GM18498 (cell line): ENCODE data around the gene STRADB.
"Not testable (repeated sequence)": the region's sequence is repeated elsewhere in the genome, so short reads cannot be mapped to it uniquely, and the experiment has no call there.

Experiments used
- ATAC-seq: cut with Tn5 transposase; IDR thresholded peaks from one replicate; pipeline ENCODE4 v1.9.1; 2021; ENCODE audit warnings: mild to moderate bottlenecking, moderate library complexity; ENCODE audit not compliant: unreplicated experiment

The STRADB gene

DNA sequence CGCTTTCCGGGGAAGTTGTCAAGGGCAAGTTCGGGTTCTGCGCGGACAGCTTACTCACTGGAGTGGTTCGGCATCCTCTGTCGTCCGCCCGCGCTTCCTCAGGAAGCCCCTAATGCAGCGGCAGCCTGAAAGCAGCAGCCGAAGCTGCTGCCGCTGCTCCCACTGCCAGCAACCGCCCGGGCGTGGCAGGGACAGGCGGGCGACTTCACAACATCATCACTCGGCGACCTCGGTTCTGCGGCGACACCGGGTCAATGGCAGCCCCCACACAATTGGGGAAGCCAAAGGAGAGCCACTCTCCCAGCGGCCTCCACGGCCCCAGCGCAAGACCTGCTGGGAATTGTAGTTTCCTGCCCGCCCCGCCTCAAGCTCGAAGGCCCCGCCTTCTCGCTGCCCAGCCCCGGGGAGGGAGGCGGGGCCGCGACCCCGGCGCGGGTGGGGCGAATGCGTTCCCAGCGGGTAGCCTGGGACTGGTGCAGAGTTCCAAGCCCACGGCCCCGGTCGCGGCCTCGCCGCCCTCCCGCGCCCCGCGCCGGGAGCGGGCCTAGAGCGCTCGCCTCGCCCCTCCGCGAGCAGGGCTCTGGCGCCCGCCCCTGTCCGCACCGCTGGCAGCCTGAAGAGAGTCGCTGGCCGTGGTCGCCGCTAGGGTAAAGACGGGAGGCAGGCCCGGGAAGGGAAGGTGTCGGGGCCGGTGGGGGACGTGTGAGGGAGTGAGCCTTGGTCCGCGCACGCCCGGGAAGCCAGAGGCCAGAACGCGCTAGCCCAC, at the start of gene STRADB, which contains the start of gene TRAK2:
Gene STRADB, plus strand, starts transcription at position 449 of the 766 bp plus-strand sequence. CDS start 3,101 bp downstream, outside the sequence.
Gene TRAK2, minus strand, starts transcription at position 167 of the 766 bp plus-strand sequence. CDS start 30,951 bp downstream, outside the sequence.
- ATAC-seq, result peak; percentile 96

GRCh38 chr2:201401815-201402214, 49.7 kb upstream of the STRADB start:
- ATAC-seq, result no peak

DNA sequence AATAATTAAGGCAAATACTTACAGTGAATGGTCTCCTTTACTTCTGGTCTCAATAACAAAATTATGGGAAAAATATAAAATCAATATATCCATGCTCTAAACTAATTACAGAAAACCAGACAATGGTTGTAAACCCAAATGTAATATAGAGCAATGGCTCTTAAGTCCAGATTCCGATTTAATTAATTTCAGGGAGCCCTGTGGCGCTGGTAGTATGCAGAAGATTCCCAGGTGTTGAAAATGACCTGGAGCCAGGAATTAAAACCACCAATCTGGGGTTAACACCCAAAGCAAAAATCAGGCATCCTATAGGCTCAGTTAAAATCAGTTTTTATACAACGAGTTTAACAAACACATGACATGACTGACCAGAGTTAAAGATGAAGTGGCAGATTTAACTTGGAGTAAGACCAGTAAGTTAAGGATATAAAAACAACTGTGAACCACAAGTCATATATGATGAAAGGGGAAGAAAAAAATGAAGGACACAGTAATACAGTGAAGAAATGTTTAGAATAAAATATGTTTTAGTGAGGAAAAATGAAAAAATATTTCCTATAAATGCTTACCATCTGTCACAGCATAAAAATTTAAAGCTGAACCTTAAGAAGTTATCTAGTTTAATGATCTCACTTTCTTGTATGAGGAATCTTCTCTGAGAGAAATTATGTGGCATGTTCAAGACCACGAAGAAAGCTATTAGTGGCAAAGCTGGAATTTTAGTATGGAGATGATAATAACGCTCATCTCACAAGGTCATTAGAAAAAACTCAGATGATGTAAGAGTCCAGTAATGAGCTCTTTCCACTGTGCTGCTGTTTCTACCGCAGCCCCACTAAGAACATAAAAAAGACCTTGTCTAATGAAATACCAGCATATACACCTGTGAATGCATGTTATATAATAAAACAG, 48.6 kb upstream of the STRADB start:
- ATAC-seq, result no peak

DNA sequence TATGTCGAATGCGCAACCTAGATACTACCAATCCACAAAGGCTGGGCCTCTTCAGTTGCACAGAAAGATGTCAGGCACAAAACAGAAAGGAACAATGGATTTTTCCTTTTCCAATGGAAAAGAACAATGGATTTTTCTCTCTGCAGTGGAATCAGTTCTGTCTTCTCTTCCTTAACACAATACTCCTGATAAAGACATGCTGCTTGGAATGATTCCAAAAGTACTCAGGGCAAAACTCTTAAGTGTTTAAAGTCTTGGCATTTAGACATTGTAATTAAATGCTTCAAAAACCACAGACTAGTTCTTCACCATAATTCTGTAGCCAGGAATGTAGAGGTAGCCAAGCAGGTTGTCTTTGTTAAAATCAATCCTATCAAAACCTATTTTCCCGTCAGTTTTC, 47.7 kb upstream of the STRADB start:
- no peak for ATAC-seq

DNA sequence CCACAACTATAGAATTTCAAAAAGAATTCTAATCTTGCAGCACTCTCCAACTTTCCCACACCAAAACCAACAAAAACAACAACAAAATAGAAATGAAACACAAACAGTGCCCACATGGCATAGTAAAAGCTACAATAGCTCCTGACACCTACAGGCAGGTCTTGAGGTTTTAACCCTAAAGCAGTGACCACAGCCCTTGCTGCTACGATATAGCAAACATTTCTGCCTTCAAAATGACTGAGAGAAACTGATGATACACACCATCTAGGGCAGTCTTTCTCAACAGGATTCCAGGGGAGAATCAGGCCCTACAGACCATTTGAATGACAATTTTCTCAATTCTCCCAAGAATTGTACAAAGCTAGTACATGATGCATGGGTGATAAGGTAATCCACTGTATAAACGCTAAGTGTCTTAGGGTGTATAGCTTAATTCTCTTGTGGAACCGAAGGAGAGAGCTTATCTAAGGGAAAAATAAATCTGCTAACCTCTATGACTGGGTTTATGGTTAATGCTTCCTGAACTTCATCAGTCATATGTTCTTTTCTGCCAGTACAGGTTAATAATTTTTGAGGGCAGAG, 46.8 kb upstream of the STRADB start:
- ATAC-seq, result no peak

DNA sequence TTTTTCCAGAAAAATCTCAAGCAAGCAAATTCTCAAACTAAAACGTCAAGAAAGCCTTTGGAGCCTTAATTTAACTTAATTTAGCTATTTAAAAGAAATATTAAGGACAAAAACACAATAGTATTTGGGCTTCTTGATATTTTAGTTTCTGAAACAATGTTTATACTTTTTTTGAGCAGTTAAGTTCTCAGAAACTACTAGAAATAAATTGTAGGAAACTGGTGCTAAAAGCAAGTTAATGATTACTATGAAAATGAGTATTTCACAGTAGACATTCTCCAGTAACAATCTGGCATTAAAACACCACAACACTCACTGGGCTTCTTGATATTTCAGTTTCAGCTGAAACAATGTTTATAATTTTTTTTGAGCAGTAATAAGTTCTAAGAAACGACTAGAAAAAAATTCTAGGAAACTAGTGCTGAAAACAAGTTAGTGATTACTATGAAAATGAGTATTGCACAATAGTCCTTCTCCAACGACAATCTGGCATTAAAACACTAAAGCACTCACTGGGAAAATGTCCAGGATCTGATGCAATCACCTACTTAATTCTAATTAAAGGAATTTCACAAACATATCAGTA, 45.4 kb upstream of the STRADB start:
- no peak for ATAC-seq

DNA sequence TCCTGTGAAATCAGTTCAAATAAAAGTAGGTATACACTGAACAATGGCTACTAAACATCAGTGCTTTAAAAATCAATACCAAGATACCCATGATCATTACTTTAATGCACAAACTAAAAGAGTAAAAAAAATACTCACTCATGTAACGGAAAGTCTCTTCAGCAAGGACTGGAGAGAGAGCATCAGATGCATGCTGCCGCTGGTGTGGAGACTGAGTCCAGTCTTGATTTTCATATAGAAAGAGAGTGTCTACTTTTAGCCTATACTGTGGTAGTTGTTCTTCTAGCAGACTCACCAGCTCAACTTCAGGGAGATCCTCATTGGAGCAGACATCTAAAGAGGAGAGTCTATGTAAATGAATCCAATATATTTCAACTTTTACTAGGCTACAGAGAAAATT, 44.3 kb upstream of the STRADB start:
- ATAC-seq, result no peak

DNA sequence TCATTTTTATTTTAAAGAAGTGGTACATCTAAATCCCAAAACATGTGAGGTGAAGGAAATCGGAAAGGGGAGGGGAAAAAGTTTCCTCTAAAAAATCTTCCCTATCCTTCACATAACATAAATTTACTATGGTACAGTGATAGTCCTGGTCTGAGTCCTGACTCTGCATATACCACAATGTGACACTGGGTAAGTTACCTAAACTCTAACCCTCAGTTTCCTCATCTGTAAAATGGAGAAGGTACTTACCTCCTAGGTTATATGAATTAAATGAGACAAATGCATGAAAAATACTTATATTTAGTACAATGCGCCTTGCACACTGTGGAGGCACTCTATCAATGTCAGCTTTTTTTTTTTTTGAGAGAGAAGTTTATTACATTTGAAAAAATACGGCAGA, 42.6 kb upstream of the STRADB start:
- no peak for ATAC-seq

DNA sequence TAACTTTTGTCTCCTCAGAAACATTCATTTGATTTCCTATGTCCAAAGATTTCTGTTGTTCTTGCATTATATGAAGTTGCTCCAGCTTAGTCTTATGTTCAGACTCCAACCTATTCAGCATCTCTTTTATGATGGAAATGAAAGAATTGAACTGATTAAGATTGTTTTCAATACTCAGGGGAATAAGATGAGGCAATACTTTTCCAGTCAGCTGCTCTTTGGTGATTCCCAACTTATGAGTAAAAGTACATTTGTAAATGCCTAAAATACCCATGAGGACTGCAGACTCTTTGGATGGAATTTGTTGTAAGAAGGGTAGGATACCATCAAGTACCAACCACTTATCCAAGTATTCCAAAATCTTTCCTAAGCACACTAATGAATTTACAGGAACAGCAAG, 40.1 kb upstream of the STRADB start:
- ATAC-seq, result no peak

GRCh38 chr2:201413143-201413542, 38.4 kb upstream of the STRADB start:
- no peak for ATAC-seq

GRCh38 chr2:201413552-201413951, 38.0 kb upstream of the STRADB start:
- ATAC-seq, result no peak

DNA sequence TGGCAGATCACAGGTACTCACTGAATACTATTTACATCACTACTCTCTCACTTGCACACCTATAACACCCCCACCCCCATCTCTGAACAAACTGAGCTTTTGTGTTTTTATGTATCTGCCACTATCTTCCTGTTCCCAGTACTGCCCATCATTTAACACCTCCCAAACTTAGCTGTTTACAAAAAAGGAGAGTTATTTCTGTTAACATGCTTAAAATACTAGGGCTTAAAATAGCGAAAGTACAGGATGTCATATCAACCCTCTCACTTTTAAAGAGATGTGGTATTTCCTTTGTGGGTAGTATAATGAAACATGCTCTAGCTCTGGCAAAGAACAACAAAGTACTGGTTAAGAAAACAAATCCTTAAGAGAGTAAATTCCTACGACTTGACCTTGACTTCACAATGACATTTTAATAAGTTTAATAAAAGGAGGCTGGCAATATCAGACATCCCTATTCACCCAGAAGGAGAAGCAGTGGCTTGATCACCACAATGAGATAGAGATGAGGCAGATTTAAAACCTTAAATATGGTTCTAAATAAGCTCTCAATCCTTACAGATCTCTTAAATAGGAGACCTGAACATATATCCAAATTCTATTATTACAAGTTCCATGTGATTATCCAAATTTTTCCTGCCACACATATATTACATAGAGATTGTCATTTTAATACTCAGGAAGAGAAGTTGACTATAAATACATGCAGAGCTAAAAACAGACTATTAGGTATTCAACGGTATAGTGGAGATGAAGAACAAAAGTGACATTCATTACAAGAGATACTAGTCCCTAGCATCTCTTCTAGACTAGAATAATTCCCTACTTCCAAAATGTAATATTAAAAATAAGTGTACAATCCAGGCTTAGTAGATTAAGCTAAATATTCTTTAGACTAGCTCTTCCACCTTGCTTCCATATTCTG, 37.2 kb upstream of the STRADB start:
- peak; percentile 80 for ATAC-seq

DNA sequence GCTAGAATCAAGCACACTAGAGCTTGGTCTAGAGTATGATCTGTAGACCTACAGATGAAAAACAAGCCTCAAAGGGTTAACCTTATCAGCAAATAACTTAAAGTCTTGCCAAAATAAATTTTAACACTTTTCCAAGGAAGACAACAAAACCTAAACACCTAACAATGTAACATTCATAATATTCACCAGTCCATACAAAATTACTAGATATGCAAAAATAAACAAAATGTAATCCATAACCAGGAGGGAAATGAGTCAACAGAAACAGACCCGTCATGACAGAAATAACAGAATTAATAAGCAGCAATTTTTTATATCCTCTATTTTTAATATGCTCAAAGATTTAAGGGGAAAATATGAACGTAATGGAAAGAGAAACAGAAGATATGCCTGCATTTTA, 36.4 kb upstream of the STRADB start:
- ATAC-seq, result no peak

DNA sequence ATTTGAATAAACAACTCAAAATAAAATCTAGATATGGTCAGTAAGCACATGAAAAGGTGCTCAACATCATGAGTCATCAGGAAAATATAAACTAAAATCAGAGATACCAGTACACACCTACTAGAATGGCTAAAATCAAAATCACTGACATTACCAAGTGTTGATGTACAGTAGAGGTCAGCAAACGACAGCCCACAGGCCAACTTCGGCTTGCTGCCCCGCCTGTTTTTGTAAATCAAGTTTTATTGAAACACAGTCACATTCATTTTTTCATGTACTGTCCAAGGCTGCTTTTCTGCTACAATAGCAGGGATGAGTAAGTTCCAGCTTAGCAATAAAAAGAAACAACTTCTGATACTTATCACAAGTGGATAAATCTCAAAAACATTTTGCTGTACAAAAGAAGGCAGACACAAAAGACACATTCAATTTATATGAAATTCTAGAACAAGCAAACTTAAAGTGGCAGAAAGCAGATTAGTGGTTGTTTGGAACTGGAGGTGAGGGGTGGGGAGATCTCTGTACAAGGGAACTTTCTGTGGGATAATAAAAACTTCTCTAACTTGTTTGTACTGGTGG, 32.4 kb upstream of the STRADB start:
- ATAC-seq, result no peak

DNA sequence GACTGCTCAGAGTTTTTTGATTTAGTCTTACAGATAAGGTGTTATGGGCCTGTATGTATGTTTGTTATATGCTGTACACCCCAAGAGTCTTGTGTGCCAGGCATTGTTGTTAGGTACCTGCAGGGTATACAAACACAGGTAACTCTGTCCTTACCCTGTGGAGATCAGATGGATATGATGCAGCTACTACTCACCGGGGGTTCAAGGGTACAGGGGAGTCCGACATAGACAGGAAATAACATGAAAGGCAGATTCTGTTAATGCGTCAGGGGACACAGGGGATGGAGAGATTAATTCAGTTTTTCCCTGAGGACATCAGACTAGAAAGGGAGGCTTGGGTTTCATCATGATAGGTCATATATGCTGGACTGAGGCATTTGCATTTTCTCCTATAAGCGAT, 31.6 kb upstream of the STRADB start:
- ATAC-seq, result no peak

DNA sequence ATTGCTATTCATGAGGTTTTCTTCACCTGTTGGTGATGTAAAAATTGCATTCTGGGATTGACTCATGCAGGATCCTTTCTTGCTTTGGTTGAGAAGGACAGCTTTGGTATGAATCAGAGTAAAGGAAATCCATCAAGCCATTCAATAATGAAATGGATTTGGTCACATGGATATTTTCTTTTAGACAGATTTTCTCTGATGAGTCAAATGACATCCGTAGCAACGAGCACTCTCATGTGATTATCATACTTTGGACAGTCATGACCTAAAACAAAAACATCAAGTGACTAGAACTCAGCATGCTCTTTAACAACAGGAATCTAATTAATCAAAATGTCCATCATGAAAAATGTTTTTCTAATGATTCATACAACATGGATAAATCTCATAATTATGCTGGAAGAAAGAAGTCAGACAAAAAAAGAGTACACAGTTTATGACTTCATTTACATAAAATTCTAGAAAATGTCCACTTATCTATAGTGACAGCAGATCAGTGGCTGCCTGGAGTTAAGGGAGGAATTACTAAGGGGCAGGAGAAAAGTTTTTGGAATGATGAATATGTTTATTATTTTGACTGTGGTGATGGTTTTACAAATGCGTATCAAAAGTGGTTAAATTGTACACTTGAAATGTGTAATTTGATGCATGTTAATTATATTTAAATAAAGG, 31.0 kb upstream of the STRADB start:
- ATAC-seq, result no peak

GRCh38 chr2:201425952-201426351, 25.6 kb upstream of the STRADB start:
- no peak for ATAC-seq

DNA sequence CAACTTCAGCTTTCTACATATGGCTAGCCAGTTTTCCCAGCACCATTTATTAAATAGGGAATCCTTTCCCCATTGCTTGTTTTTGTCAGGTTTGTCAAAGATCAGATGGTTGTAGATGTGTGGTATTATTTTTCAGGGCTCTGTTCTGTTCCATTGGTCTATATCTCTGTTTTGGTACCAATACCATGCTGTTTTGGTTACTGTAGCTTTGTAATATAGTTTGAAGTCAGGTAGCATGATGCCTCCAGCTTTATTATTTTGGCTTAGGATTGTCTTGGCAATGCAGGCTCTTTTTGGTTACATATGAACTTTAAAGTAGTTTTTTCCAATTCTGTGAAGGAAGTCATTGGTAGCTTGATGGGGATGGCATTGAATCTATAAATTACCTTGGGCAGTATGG, 23.2 kb upstream of the STRADB start:
- ATAC-seq, result not testable (repeated sequence)

DNA sequence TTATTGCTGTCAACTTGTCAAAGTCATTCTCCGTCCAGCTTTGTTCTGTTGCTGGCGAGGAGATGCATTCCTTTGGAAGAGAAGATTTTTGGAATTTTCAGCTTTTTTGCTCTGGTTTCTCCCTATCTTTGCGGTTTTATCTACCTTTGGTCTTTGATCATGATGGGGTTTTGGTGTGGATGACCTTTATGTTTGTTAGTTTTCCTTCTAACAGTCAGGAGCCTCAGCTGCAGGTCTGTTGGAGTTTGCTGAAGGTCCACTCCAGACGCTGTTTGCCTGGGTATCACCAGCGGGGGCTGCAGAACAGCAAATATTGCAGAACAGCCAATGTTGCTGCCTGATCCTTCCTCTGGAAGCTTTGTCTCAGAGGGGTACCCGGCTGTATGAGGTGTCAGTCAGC, 21.7 kb upstream of the STRADB start:
- ATAC-seq, result not testable (repeated sequence)
